ENCODE data around the gene USP47. TPM values are rescaled to one million over a fixed set of nuclear protein-coding genes. Genes with fewer than 3 reads are reported as not detected.

Gene USP47
- polyA plus RNA-seq, 1 experiment: 35.0 TPM

- Histone ChIP-seq H3K4me3 (ENCODE audit: low read depth, low read length) (no peak overlapping the region), H3K27ac (ENCODE audit: low read depth, low read length) (no peak overlapping the region), H3K27me3 (ENCODE audit: control insufficient read depth, insufficient read depth, low read length) (no peaks in the 10 kb centered on the region), H3K9me3 (ENCODE audit: control insufficient read depth, insufficient read depth, low read length) (no peaks in the 10 kb centered on the region)
- TF ChIP-seq CTCF (IDR thresholded peaks at IDR 0.05; ENCODE audit: low read depth, low read length): no peak
- ChIA-PET CTCF (no interaction called here), POLR2A (no interaction called here)
- DNase-seq (ENCODE audit: low read depth, low spot score): no peak
Observed at GRCh38 chr11:11894486-11894885, 52.7 kb downstream of the USP47 start.

- Histone ChIP-seq H3K9me3 (ENCODE audit: control insufficient read depth, insufficient read depth, low read length) (no peaks in the 10 kb centered on the region), H3K27me3 (ENCODE audit: control insufficient read depth, insufficient read depth, low read length) (no peaks in the 10 kb centered on the region), H3K4me3 (ENCODE audit: low read depth, low read length) (no peak overlapping the region), H3K27ac (ENCODE audit: low read depth, low read length) (no peak overlapping the region)
- CTCF ChIA-PET: interaction anchor here (0.5 to 2.0 kb wide), 4 partner anchors 55 to 962 kb away, joined by 4 to 8 read pairs (median 7); no protein-coding TSS in a partner anchor
- DNase-seq (ENCODE audit: low read depth, low spot score): no peak
- peak; percentile 23 for TF ChIP-seq CTCF (IDR thresholded peaks at IDR 0.05; ENCODE audit: low read depth, low read length)
- POLR2A ChIA-PET: no interaction called here
Observed at GRCh38 chr11:11895672-11896071, 53.9 kb downstream of the USP47 start.

- DNase-seq (ENCODE audit: low read depth, low spot score): no peak
- no peaks in the 10 kb centered on the region for H3K9me3 ChIP-seq (ENCODE audit: control insufficient read depth, insufficient read depth, low read length)
- H3K4me3 ChIP-seq (ENCODE audit: low read depth, low read length): no peak overlapping the region
- H3K27ac ChIP-seq (ENCODE audit: low read depth, low read length): no peak overlapping the region
- ChIA-PET CTCF (interaction anchor here (1.3 kb wide), 1 partner anchor 99 kb away, joined by 5 read pairs; no protein-coding TSS in a partner anchor), POLR2A (no interaction called here)
- no peak for TF ChIP-seq CTCF (IDR thresholded peaks at IDR 0.05; ENCODE audit: low read depth, low read length)
- H3K27me3 ChIP-seq (ENCODE audit: control insufficient read depth, insufficient read depth, low read length): no peaks in the 10 kb centered on the region
Observed at GRCh38 chr11:11898648-11899047, 56.9 kb downstream of the USP47 start.

- POLR2A ChIA-PET: no interaction called here
- H3K4me3 ChIP-seq (ENCODE audit: low read depth, low read length): no peak overlapping the region
- no peaks in the 10 kb centered on the region for H3K9me3 ChIP-seq (ENCODE audit: control insufficient read depth, insufficient read depth, low read length)
- DNase-seq (ENCODE audit: low read depth, low spot score): no peak
- no peaks in the 10 kb centered on the region for H3K27me3 ChIP-seq (ENCODE audit: control insufficient read depth, insufficient read depth, low read length)
- CTCF ChIA-PET: no interaction called here
- H3K27ac ChIP-seq (ENCODE audit: low read depth, low read length): no peak overlapping the region
- no peak for TF ChIP-seq CTCF (IDR thresholded peaks at IDR 0.05; ENCODE audit: low read depth, low read length)
Observed at GRCh38 chr11:11899401-11899800, 57.6 kb downstream of the USP47 start.

GRCh38 chr11:11901929-11902328 is 60.2 kb downstream of the USP47 start:
- Histone ChIP-seq H3K9me3 (ENCODE audit: control insufficient read depth, insufficient read depth, low read length) (no peaks in the 10 kb centered on the region), H3K27ac (ENCODE audit: low read depth, low read length) (no peak overlapping the region), H3K4me3 (ENCODE audit: low read depth, low read length) (no peak overlapping the region), H3K27me3 (ENCODE audit: control insufficient read depth, insufficient read depth, low read length) (no peaks in the 10 kb centered on the region)
- POLR2A ChIA-PET: no interaction called here
- CTCF ChIA-PET: interaction anchor here (0.6 to 1.2 kb wide), 3 partner anchors 115 to 1132 kb away, joined by 3 to 4 read pairs (median 3); no protein-coding TSS in a partner anchor
- no peak for TF ChIP-seq CTCF (IDR thresholded peaks at IDR 0.05; ENCODE audit: low read depth, low read length)
- DNase-seq (ENCODE audit: low read depth, low spot score): no peak

Data from AG04450 (cell line).